Hypothalamus (tissue), 51 donors: Measurements from ENCODE around the gene SULT1A2.
"Not testable (repeated sequence)": the region's sequence is repeated elsewhere in the genome, so short reads cannot be mapped to it uniquely, and the experiment has no call there.

Experiments used
- DNase-seq, 51 donors: peaks; one replicate each; lab custom pipeline; 2025; lab: John Stamatoyannopoulos, UW

The SULT1A2 gene

GRCh38 chr16:28609631-28610594, 13.1 kb upstream of the SULT1A2 start, which contains the start of gene SULT1A1:
TSS of gene SULT1A1 (minus strand) at chr16:28610044. CDS start at chr16:28608855, 1,189 bp downstream.
- peak in 3 of 51 donors; percentile 20 to 31 (median 23) for DNase-seq

GRCh38 chr16:28608867-28609596, 12.2 kb upstream of the SULT1A2 start:
- peak in 13 of 51 donors; percentile 5 to 41 (median 15) for DNase-seq

- DNase-seq: not testable (repeated sequence)
These were observed 11.6 kb upstream of the SULT1A2 start for GRCh38 chr16:28608496-28608808.

- not testable (repeated sequence) for DNase-seq
These were observed 11.0 kb upstream of the SULT1A2 start for GRCh38 chr16:28607681-28608495.

- DNase-seq: no peak
These were observed 10.3 kb upstream of the SULT1A2 start for GRCh38 chr16:28607116-28607623.

GRCh38 chr16:28606291-28607115, 9.7 kb upstream of the SULT1A2 start:
- no peak for DNase-seq

GRCh38 chr16:28604186-28604565, 7.3 kb upstream of the SULT1A2 start:
- no peak for DNase-seq

GRCh38 chr16:28603381-28604185, 6.7 kb upstream of the SULT1A2 start:
- DNase-seq: no peak

GRCh38 chr16:28602529-28602928, 5.7 kb upstream of the SULT1A2 start:
- DNase-seq: no peak

GRCh38 chr16:28602062-28602461, 5.2 kb upstream of the SULT1A2 start:
- DNase-seq: not testable (repeated sequence)

GRCh38 chr16:28601589-28601988, 4.7 kb upstream of the SULT1A2 start:
- DNase-seq: not testable (repeated sequence)

GRCh38 chr16:28600965-28601364, 4.1 kb upstream of the SULT1A2 start:
- not testable (repeated sequence) for DNase-seq

- not testable (repeated sequence) for DNase-seq
These were observed 2.8 kb upstream of the SULT1A2 start for GRCh38 chr16:28599377-28600285.

GRCh38 chr16:28597692-28598261, 927 bp upstream of the SULT1A2 start:
- no peak for DNase-seq

- DNase-seq: no peak
These were observed 677 bp downstream of the SULT1A2 start for GRCh38 chr16:28596115-28596630.

- not testable (repeated sequence) for DNase-seq
These were observed 1.4 kb downstream of the SULT1A2 start for GRCh38 chr16:28595451-28595850.

GRCh38 chr16:28592979-28593553, 3.8 kb downstream of the SULT1A2 start:
- no peak for DNase-seq
